ENCODE results near the gene IL21R. TPM values are rescaled to one million over a fixed set of nuclear protein-coding genes. Genes with fewer than 3 reads are reported as not detected.

Gene IL21R
- total RNA-seq, 1 donor from 2014 or later, result 1.6 TPM

- Histone ChIP-seq H3K4me3 (ENCODE audit: low read depth, low read length) (no peak overlapping the region), H3K36me3 (ENCODE audit: control insufficient read depth, insufficient read depth, low read length) (no peaks in the 10 kb centered on the region), H3K27me3 (ENCODE audit: control insufficient read depth, insufficient read depth, low read length) (no peaks in the 10 kb centered on the region)
- no peak for DNase-seq (ENCODE audit: low read depth)
- TF ChIP-seq CTCF (IDR thresholded peaks at IDR 0.05; ENCODE audit: insufficient read depth, low read length, poor library complexity, severe bottlenecking), result no peak
Measured at GRCh38 chr16:27439271-27440018, 37.5 kb downstream of the IL21R start.

- H3K36me3 ChIP-seq (ENCODE audit: control insufficient read depth, insufficient read depth, low read length), result no peaks in the 10 kb centered on the region
- no peak overlapping the region for H3K4me3 ChIP-seq (ENCODE audit: low read depth, low read length)
- H3K27me3 ChIP-seq (ENCODE audit: control insufficient read depth, insufficient read depth, low read length), result no peaks in the 10 kb centered on the region
- no peak for DNase-seq (ENCODE audit: low read depth)
- no peak for TF ChIP-seq CTCF (IDR thresholded peaks at IDR 0.05; ENCODE audit: insufficient read depth, low read length, poor library complexity, severe bottlenecking)
Measured at GRCh38 chr16:27441276-27441675, 39.3 kb downstream of the IL21R start.

- Histone ChIP-seq H3K36me3 (ENCODE audit: control insufficient read depth, insufficient read depth, low read length) (no peaks in the 10 kb centered on the region), H3K4me3 (ENCODE audit: low read depth, low read length) (no peak overlapping the region), H3K27me3 (ENCODE audit: control insufficient read depth, insufficient read depth, low read length) (no peaks in the 10 kb centered on the region)
- no peak for TF ChIP-seq CTCF (IDR thresholded peaks at IDR 0.05; ENCODE audit: insufficient read depth, low read length, poor library complexity, severe bottlenecking)
- no peak for DNase-seq (ENCODE audit: low read depth)
Measured at GRCh38 chr16:27441998-27442397, 40.0 kb downstream of the IL21R start.

GRCh38 chr16:27444015-27444414, 42.0 kb downstream of the IL21R start:
- DNase-seq (ENCODE audit: low read depth), result no peak
- TF ChIP-seq CTCF (IDR thresholded peaks at IDR 0.05; ENCODE audit: insufficient read depth, low read length, poor library complexity, severe bottlenecking), result no peak
- no peak overlapping the region for H3K4me3 ChIP-seq (ENCODE audit: low read depth, low read length)

GRCh38 chr16:27444470-27444869, 42.5 kb downstream of the IL21R start:
- DNase-seq (ENCODE audit: low read depth), result no peak
- no peaks in the 10 kb centered on the region for H3K36me3 ChIP-seq (ENCODE audit: control insufficient read depth, insufficient read depth, low read length)
- no peaks in the 10 kb centered on the region for H3K27me3 ChIP-seq (ENCODE audit: control insufficient read depth, insufficient read depth, low read length)
- no peak for TF ChIP-seq CTCF (IDR thresholded peaks at IDR 0.05; ENCODE audit: insufficient read depth, low read length, poor library complexity, severe bottlenecking)
- no peak overlapping the region for H3K4me3 ChIP-seq (ENCODE audit: low read depth, low read length)

More at GRCh38 chr16:27444015-27444414, 42.0 kb downstream of the IL21R start:
- H3K27me3 ChIP-seq (ENCODE audit: control insufficient read depth, insufficient read depth, low read length), result no peaks in the 10 kb centered on the region
- H3K36me3 ChIP-seq (ENCODE audit: control insufficient read depth, insufficient read depth, low read length), result no peaks in the 10 kb centered on the region

All from kidney epithelial cell (primary cell).